NAMALWA (cell line): Measurements from ENCODE around the gene RNU5B-1.

Source experiments
- DNase-seq: peaks from one replicate; pipeline ENCODE4 v3.0.0-alpha.2; 2015; ENCODE audit warnings: low spot score

Gene RNU5B-1

GRCh38 chr15:65289261-65289854 lies 15.1 kb upstream of the RNU5B-1 start:
- no peak for DNase-seq

- no peak for DNase-seq
Measured at GRCh38 chr15:65290228-65290627, 14.2 kb upstream of the RNU5B-1 start.

GRCh38 chr15:65292938-65293518 lies 11.4 kb upstream of the RNU5B-1 start:
- DNase-seq, result no peak

GRCh38 chr15:65298731-65299130 lies 5.7 kb upstream of the RNU5B-1 start:
- no peak for DNase-seq

- no peak for DNase-seq
Measured at GRCh38 chr15:65300924-65301441, 3.5 kb upstream of the RNU5B-1 start.

- DNase-seq, result no peak
Measured at GRCh38 chr15:65302061-65302460, 2.4 kb upstream of the RNU5B-1 start.

- no peak for DNase-seq
Measured at GRCh38 chr15:65303687-65304380, 643 bp upstream of the RNU5B-1 start.

- DNase-seq, result no peak
Measured at GRCh38 chr15:65305150-65305758, 777 bp downstream of the RNU5B-1 start.

GRCh38 chr15:65305776-65306175 lies 1.3 kb downstream of the RNU5B-1 start:
- peak; percentile 92 for DNase-seq

GRCh38 chr15:65306551-65306950 lies 2.1 kb downstream of the RNU5B-1 start:
- DNase-seq, result peak; percentile 65

- DNase-seq, result no peak
Measured at GRCh38 chr15:65307978-65308377, 3.5 kb downstream of the RNU5B-1 start.

GRCh38 chr15:65309882-65310418 lies 5.5 kb downstream of the RNU5B-1 start:
- no peak for DNase-seq

GRCh38 chr15:65310431-65311137 lies 6.1 kb downstream of the RNU5B-1 start:
- no peak for DNase-seq

GRCh38 chr15:65311760-65312159 lies 7.3 kb downstream of the RNU5B-1 start:
- no peak for DNase-seq

GRCh38 chr15:65312400-65312916 lies 8.0 kb downstream of the RNU5B-1 start:
- DNase-seq, result no peak

- peak; percentile 89 for DNase-seq
Measured at GRCh38 chr15:65318870-65319356, 14.4 kb downstream of the RNU5B-1 start.

- DNase-seq, result no peak
Measured at GRCh38 chr15:65323071-65323511, 18.6 kb downstream of the RNU5B-1 start.

GRCh38 chr15:65326117-65326526 lies 21.6 kb downstream of the RNU5B-1 start:
- no peak for DNase-seq

GRCh38 chr15:65326818-65327217 lies 22.3 kb downstream of the RNU5B-1 start:
- DNase-seq, result no peak

GRCh38 chr15:65327651-65328393 lies 23.3 kb downstream of the RNU5B-1 start:
- no peak for DNase-seq
